ENCODE results near the gene KCNQ1OT1.

DNA sequence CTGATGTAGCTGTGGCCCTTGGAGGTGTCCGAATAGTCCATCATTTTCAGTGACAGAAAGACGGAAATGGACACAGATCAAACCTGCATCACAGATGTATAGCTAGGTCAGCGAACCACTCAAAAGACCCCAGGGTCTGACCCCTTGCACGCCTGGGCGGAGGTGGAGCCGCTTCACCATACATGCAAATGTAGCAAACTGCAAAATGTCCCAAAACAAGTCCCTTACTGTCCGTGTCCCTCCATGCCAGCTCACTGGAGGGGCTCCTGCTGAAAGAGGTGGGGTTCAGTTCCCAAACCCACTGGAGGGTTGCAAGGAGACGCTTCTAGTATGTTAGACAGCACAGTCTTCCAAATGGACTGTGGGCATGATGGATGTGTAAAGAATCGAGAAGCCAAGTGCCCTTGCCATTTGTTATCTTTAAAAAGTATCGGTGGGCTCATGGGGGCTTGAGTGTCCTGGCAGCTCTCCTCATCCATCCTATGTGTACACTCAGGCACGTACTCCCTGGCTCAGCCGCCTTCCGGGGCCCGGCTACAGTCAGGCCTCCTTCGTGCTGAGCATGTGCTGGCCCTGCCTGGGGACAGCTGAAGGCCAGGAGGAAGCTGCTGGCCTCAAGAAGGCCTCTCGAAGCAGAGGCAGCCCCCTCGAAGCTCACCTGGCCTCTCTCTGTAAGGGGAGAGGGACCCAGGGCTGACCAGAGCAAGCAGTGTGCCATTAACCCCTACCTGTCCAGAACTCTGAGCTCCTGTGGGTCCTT lies 20.2 kb upstream of the KCNQ1OT1 start:
- TF ChIP-seq, protein P1, sequence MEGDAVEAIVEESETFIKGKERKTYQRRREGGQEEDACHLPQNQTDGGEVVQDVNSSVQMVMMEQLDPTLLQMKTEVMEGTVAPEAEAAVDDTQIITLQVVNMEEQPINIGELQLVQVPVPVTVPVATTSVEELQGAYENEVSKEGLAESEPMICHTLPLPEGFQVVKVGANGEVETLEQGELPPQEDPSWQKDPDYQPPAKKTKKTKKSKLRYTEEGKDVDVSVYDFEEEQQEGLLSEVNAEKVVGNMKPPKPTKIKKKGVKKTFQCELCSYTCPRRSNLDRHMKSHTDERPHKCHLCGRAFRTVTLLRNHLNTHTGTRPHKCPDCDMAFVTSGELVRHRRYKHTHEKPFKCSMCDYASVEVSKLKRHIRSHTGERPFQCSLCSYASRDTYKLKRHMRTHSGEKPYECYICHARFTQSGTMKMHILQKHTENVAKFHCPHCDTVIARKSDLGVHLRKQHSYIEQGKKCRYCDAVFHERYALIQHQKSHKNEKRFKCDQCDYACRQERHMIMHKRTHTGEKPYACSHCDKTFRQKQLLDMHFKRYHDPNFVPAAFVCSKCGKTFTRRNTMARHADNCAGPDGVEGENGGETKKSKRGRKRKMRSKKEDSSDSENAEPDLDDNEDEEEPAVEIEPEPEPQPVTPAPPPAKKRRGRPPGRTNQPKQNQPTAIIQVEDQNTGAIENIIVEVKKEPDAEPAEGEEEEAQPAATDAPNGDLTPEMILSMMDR (IDR thresholded peaks at IDR 0.05): no peak
- no peak for TF ChIP-seq POLR2A (IDR thresholded peaks at IDR 0.05)
